Measurements from ENCODE around the gene SSUH2. TPM values are rescaled to one million over a fixed set of nuclear protein-coding genes. Genes with fewer than 3 reads are reported as not detected.

SSUH2 gene
- total and polyA plus RNA-seq, 9 of the 15 experiments (the other 6 are each of a cell fraction or from before 2014, with no cell fraction given): 0.04 to 0.17 (median 0.04) TPM; not detected in 6

GRCh38 chr3:8621141-8621540, 23.5 kb downstream of the SSUH2 start:
- no TSS peak for BruUV-seq (replicated peaks)
- no peak overlapping the region for H2AFZ ChIP-seq (ENCODE audit: low read depth, low read length)
- in situ Hi-C loops (cut with MboI): no loop called here
- H3K9me1 ChIP-seq (ENCODE audit: control insufficient read depth, insufficient read depth, low read length): no peaks in the 10 kb centered on the region
- H3K4me3 ChIP-seq: no peak overlapping the region
- H3K27ac ChIP-seq (ENCODE audit: extremely low read depth, low read depth, low read length): no peak overlapping the region
- no peaks in the 10 kb centered on the region for H3K79me2 ChIP-seq (ENCODE audit: control insufficient read depth, insufficient read depth, low read length)
- CTCF ChIA-PET (ENCODE audit: low intra/inter-chr PET ratio): no interaction called here
- no peaks in the 10 kb centered on the region for H3K9me3 ChIP-seq (replicated peaks; ENCODE audit: control insufficient read depth, insufficient read depth, low read depth, low read length)
- no peaks in the 10 kb centered on the region for H3K36me3 ChIP-seq (ENCODE audit: control insufficient read depth, insufficient read depth, low read length)
- peaks cover 0 to 3% of the 10 kb centered on the region in 2 experiments; a peak in 2 of 5 replicates for H3K4me1 ChIP-seq (replicated peaks in 1 of 2; ENCODE audit: control insufficient read depth in 2 of 2, insufficient read depth in 2 of 2, low read length in 2 of 2)
- H3K4me2 ChIP-seq (ENCODE audit: insufficient read depth, low read length): no peak overlapping the region
- intact Hi-C loops (cut with micrococcal nuclease): loop anchor here (10.0 kb wide), 1 partner anchor 296 kb away; no protein-coding TSS in a partner anchor
- DNase-seq (ENCODE audit: extremely low read depth in 1 of 4, low spot score in 3 of 4) (no peak), FAIRE-seq (no peak), ATAC-seq (no peak)
- no peaks in the 10 kb centered on the region; the same call in 1 of the 2 replicates for H4K20me1 ChIP-seq (replicated peaks; ENCODE audit: control insufficient read depth, insufficient read depth, low read length)
- POLR2A ChIA-PET: no interaction called here
- WGBS (ENCODE audit: insufficient coverage, low coverage, missing lambda C conversion rate): 6% methylated on average over 3 of the region's 3 CpGs
- peaks cover 0 to 28% of the 10 kb centered on the region in 2 experiments; a peak in 2 of 5 replicates for H3K27me3 ChIP-seq (ENCODE audit: control insufficient read depth in 2 of 2, insufficient read depth in 2 of 2, low read length in 2 of 2)
- TF ChIP-seq KLF10 (CRISPR knock-in tag; IDR thresholded peaks at IDR 0.05) (no peak), TARDBP (IDR thresholded peaks at IDR 0.05) (no peak), SAP30 (IDR thresholded peaks at IDR 0.05; ENCODE audit: borderline replicate concordance, insufficient read depth, low read depth, low read length, poor library complexity, severe bottlenecking) (no peak), ZBTB11 (CRISPR knock-in tag; IDR thresholded peaks at IDR 0.05) (no peak), RBM22 (IDR thresholded peaks at IDR 0.05; ENCODE audit: low read depth, low read length, poor library complexity, severe bottlenecking) (no peak), XRCC5 (IDR thresholded peaks at IDR 0.05; ENCODE audit: low read depth, low read length) (no peak), ETV6 (IDR thresholded peaks at IDR 0.05; ENCODE audit: borderline replicate concordance in 1 of 2, low read depth in 2 of 2, low read length in 1 of 2) (no peak), ETV6 (CRISPR knock-in tag; IDR thresholded peaks at IDR 0.05; ENCODE audit: borderline replicate concordance) (no peak), KLF6 (CRISPR knock-in tag; IDR thresholded peaks at IDR 0.05; ENCODE audit: borderline replicate concordance) (no peak), ZNF695 (CRISPR knock-in tag; IDR thresholded peaks at IDR 0.05) (no peak)
- TF ChIP-seq, protein P1, sequence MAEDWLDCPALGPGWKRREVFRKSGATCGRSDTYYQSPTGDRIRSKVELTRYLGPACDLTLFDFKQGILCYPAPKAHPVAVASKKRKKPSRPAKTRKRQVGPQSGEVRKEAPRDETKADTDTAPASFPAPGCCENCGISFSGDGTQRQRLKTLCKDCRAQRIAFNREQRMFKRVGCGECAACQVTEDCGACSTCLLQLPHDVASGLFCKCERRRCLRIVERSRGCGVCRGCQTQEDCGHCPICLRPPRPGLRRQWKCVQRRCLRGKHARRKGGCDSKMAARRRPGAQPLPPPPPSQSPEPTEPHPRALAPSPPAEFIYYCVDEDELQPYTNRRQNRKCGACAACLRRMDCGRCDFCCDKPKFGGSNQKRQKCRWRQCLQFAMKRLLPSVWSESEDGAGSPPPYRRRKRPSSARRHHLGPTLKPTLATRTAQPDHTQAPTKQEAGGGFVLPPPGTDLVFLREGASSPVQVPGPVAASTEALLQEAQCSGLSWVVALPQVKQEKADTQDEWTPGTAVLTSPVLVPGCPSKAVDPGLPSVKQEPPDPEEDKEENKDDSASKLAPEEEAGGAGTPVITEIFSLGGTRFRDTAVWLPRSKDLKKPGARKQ (CRISPR knock-in tag; IDR thresholded peaks at IDR 0.05): no peak
- TF ChIP-seq, protein P2, sequence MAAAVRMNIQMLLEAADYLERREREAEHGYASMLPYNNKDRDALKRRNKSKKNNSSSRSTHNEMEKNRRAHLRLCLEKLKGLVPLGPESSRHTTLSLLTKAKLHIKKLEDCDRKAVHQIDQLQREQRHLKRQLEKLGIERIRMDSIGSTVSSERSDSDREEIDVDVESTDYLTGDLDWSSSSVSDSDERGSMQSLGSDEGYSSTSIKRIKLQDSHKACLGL (CRISPR knock-in tag; IDR thresholded peaks at IDR 0.05; ENCODE audit: borderline replicate concordance, poor library complexity, severe bottlenecking): no peak
- TF ChIP-seq, protein P3, sequence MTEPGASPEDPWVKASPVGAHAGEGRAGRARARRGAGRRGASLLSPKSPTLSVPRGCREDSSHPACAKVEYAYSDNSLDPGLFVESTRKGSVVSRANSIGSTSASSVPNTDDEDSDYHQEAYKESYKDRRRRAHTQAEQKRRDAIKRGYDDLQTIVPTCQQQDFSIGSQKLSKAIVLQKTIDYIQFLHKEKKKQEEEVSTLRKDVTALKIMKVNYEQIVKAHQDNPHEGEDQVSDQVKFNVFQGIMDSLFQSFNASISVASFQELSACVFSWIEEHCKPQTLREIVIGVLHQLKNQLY (CRISPR knock-in tag; conservative IDR thresholded peaks at IDR 0.05): no peak
- H3K9ac ChIP-seq (ENCODE audit: insufficient read depth in 1 of 2, low read depth in 2 of 2, low read length in 2 of 2): no peak overlapping the region

All from K562 (cell line).